SU-DHL-6 (cell line): Measurements from ENCODE around the gene ZP1.

Experiments
- H2AFZ ChIP-seq: fragments of 200-600 bp; sonication (generic); 2 replicates; pipeline ENCODE4 v1.6.1; 2014; ENCODE audit warnings: low read depth, mild to moderate bottlenecking, moderate library complexity, mixed read lengths, antibody characterized with exemption, low read length; ENCODE audit not compliant: severe bottlenecking
- H3F3A ChIP-seq: fragments of 200-600 bp; shearing (Covaris generic); 2 replicates; pipeline ENCODE4 v1.6.0; 2016; ENCODE audit warnings: antibody characterized with exemption, mild to moderate bottlenecking; ENCODE audit not compliant: insufficient read depth
- H3K27ac ChIP-seq: fragments of 200-600 bp; sonication (generic); 2 replicates; pipeline ENCODE4 v1.5.1; 2016; ENCODE audit warnings: low read depth, mild to moderate bottlenecking, low read length, moderate library complexity, mixed read lengths
- H3K27me3 ChIP-seq: fragments of 200-600 bp; sonication (generic), shearing (Covaris generic); 2 replicates; pipeline ENCODE4 v1.6.0; 2014; ENCODE audit warnings: mild to moderate bottlenecking, low read length
- H3K36me3 ChIP-seq: fragments of 200-600 bp; sonication (generic); 2 replicates; pipeline ENCODE4 v1.6.1; 2014; ENCODE audit warnings: mild to moderate bottlenecking, low read length, mixed read lengths
- H3K4me2 ChIP-seq: fragments of 300-600, 200-600 bp; shearing (Covaris generic), sonication (generic); 2 replicates; pipeline ENCODE4 v1.6.0; 2014; ENCODE audit warnings: low read length, low read depth, mild to moderate bottlenecking; ENCODE audit not compliant: poor library complexity, severe bottlenecking
- H3K4me3 ChIP-seq: fragments of 200-600 bp; sonication (generic); 2 replicates; pipeline ENCODE4 v1.5.1; 2014; ENCODE audit warnings: antibody characterized with exemption, low read length, mild to moderate bottlenecking, mixed read lengths; ENCODE audit not compliant: insufficient read depth, poor library complexity, severe bottlenecking
- H3K79me2 ChIP-seq: fragments of 200-600 bp; sonication (generic); 2 replicates; pipeline ENCODE4 v1.6.1; 2014; ENCODE audit warnings: mild to moderate bottlenecking, low read length, moderate library complexity; ENCODE audit not compliant: insufficient read depth
- H3K9ac ChIP-seq: fragments of 200-600 bp; sonication (generic); 2 replicates; pipeline ENCODE4 v1.7.0; 2014; ENCODE audit warnings: mild to moderate bottlenecking, low read length
- H3K9me2 ChIP-seq: fragments of 200-600 bp; sonication (generic); replicated peaks from 2 replicates; pipeline ENCODE4 v1.6.1; 2014; ENCODE audit warnings: low read length; ENCODE audit not compliant: insufficient read depth
- H3K9me3 ChIP-seq: fragments of 200-600 bp; sonication (generic); 2 replicates; pipeline ENCODE4 v1.6.1; 2014; ENCODE audit warnings: low read length, mixed read lengths; ENCODE audit not compliant: insufficient read depth
- H4K20me1 ChIP-seq: fragments of 200-600 bp; sonication (generic); 2 replicates; pipeline ENCODE4 v1.6.1; 2014; ENCODE audit warnings: low read depth, mild to moderate bottlenecking, antibody characterized with exemption, low read length, moderate library complexity, mixed read lengths
- CTCF ChIP-seq: fragments of 200-600 bp; sonication (generic); IDR thresholded peaks from one replicate; pipeline ENCODE4 v1.5.1; 2017; ENCODE audit warnings: antibody characterized with exemption, mild to moderate bottlenecking, low read length, moderate library complexity; ENCODE audit not compliant: insufficient read depth, poor library complexity, severe bottlenecking
- EZH2phosphoT487 ChIP-seq: fragments of 200-600 bp; sonication (generic), shearing (Covaris generic); conservative IDR thresholded peaks from 2 replicates; pipeline ENCODE4 v1.6.1; 2018; ENCODE audit warnings: mild to moderate bottlenecking, antibody characterized with exemption, low read length, moderate library complexity, mixed read lengths

ZP1 gene

DNA sequence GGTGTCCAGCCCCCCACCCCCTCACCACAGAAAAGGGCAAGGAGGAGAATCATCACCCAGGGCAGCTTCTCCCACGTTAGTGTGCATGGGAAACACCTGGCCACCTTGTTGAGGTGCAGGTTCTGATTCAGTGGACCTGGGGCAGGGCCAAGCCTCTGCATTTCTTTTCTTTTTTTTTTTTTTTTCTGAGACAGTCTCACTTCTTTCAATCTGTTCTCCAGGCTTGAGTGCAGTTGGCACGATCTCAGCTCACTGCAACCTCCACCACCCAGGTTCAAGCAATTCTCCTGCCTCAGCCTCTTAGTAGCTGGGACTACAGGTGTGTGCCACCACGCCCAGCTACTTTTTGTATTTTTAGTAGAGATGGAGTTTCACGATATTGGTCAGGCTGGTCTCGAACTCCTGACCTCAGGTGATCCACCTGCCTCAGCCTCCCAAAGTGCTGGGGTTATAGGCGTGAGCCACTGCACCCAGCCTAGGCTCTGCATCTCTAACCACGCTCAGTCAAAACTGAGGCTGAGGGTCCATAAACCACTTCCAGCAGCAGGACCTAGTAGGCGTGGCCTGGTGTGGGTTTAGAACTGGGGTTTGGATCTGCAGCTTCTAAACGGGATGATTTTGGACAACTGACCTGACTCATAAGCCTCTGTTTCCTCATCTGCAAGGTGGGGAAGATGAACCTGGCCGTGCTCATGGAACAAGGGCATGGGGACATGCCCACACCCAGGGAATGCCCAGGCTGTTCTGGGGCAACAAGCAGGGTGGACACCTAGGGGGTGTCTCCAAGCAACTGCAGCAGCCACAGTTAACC, 734 bp downstream of the ZP1 start:
- Histone ChIP-seq H3K4me3 (no peak overlapping the region), H3K79me2 (no peaks in the 10 kb centered on the region), H3K9me3 (no peaks in the 10 kb centered on the region), H4K20me1 (no peaks in the 10 kb centered on the region), H3K9me2 (no peaks in the 10 kb centered on the region), H3K27ac (no peak overlapping the region), H3K4me2 (no peak overlapping the region), H3K36me3 (no peaks in the 10 kb centered on the region), H2AFZ (no peak overlapping the region), H3F3A (no peaks in the 10 kb centered on the region), H3K9ac (no peak overlapping the region), H3K27me3 (no peaks in the 10 kb centered on the region)
- TF ChIP-seq EZH2phosphoT487 (no peak), CTCF (no peak)

DNA sequence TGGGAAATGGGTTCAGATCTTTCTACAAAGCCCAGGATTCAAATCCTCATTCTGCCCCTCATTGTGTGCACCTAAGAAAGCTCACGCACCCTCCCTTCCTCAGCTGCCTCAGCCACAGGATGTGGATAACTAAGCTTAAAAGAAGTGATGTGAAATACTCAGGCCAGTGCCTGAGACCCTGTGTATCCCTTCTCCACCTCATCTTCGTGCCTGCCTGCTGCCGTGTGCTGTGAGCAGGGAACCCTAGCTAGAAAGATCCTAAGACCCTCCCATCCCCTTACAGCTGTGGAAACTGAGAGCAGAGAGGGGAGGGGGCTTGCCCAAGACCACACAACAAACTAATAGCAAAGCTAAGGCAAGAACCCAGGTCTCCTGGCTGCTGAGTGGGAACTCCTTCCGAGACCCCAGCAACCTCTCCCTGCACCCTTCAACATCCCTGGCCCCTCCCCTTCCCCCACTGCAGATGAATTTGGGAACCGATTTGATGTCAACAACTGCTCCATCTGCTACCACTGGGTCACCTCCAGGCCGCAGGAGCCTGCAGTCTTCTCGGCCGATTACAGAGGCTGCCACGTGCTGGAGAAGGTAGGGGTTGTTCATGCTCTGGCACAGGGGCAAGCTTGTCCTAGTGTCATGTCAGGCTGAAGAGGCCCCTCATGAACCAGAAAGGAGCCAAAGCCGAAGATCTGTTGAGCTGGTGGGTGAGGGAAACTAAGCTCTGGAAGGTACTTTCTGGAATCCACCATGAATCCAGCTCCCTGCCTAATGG, 1.5 kb downstream of the ZP1 start:
- no peaks in the 10 kb centered on the region for H3K9me2 ChIP-seq
- H3K9ac ChIP-seq: no peak overlapping the region
- no peaks in the 10 kb centered on the region for H3K9me3 ChIP-seq
- H2AFZ ChIP-seq: no peak overlapping the region
- H3K27ac ChIP-seq: no peak overlapping the region
- H3K36me3 ChIP-seq: no peaks in the 10 kb centered on the region
- H4K20me1 ChIP-seq: no peaks in the 10 kb centered on the region
- H3F3A ChIP-seq: no peaks in the 10 kb centered on the region
- TF ChIP-seq EZH2phosphoT487: no peak
- no peaks in the 10 kb centered on the region for H3K79me2 ChIP-seq
- H3K27me3 ChIP-seq: no peaks in the 10 kb centered on the region
- H3K4me3 ChIP-seq: no peak overlapping the region
- H3K4me2 ChIP-seq: no peak overlapping the region

DNA sequence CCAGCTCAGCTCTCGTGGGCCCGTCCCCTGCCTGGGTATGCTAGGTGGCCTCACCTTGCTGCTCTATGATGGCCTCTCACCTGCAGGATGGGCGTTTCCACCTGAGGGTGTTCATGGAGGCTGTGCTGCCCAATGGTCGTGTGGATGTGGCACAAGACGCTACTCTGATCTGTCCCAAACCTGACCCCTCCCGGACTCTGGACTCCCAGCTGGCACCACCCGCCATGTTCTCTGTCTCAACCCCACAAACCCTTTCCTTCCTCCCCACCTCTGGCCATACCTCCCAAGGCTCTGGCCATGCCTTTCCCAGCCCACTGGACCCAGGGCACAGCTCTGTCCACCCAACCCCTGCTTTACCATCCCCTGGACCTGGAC, 2.1 kb downstream of the ZP1 start:
- Histone ChIP-seq H3F3A (no peaks in the 10 kb centered on the region), H2AFZ (no peak overlapping the region), H3K4me3 (no peak overlapping the region), H3K9ac (no peak overlapping the region), H3K27me3 (no peaks in the 10 kb centered on the region), H3K27ac (no peak overlapping the region), H3K4me2 (no peak overlapping the region), H4K20me1 (no peaks in the 10 kb centered on the region), H3K9me3 (no peaks in the 10 kb centered on the region), H3K36me3 (no peaks in the 10 kb centered on the region), H3K79me2 (no peaks in the 10 kb centered on the region), H3K9me2 (no peaks in the 10 kb centered on the region)
- no peak for TF ChIP-seq CTCF

- H3F3A ChIP-seq: no peaks in the 10 kb centered on the region
- no peak for TF ChIP-seq EZH2phosphoT487
- no peak overlapping the region for H3K9ac ChIP-seq
- H3K27me3 ChIP-seq: no peaks in the 10 kb centered on the region
- no peak overlapping the region for H3K27ac ChIP-seq
- H4K20me1 ChIP-seq: no peaks in the 10 kb centered on the region
- H3K4me2 ChIP-seq: no peak overlapping the region
- no peaks in the 10 kb centered on the region for H3K79me2 ChIP-seq
- H3K36me3 ChIP-seq: no peaks in the 10 kb centered on the region
- H3K9me2 ChIP-seq: no peaks in the 10 kb centered on the region
- no peaks in the 10 kb centered on the region for H3K9me3 ChIP-seq
- no peak overlapping the region for H2AFZ ChIP-seq
- no peak overlapping the region for H3K4me3 ChIP-seq
Observed at GRCh38 chr11:60870276-60870675, 2.9 kb downstream of the ZP1 start.
